GM10248 (cell line): ENCODE measurements around the gene LIMK1.
"Not testable (repeated sequence)": the region's sequence is repeated elsewhere in the genome, so short reads cannot be mapped to it uniquely, and the experiment has no call there.

ENCODE experiments used
- CTCF ChIA-PET: fragments of 300-600 bp; sonication (Branson Sonifier 250); formaldehyde crosslinking; extraction: SDS; loops from one replicate; lab custom pipeline; 2021; ENCODE audit warnings: antibody characterized with exemption; lab: Yijun Ruan, JAX
- POLR2A ChIA-PET: fragments of 350-650 bp; sonication (Branson Sonifier 250); formaldehyde crosslinking; extraction: SDS; loops from one replicate; lab custom pipeline; 2020; ENCODE audit warnings: antibody characterized with exemption; lab: Yijun Ruan, JAX
- DNase-seq: peaks from one replicate; pipeline ENCODE4 v3.0.0; 2012; ENCODE audit errors: extremely low spot score
- TF ChIP-seq, protein P1 (sequence below): IDR thresholded peaks from 2 replicates; pipeline ENCODE4 v1.5.1; 2012; ENCODE audit warnings: mild to moderate bottlenecking, low read depth; ENCODE audit errors: extremely low read depth, missing control alignments, control extremely low read depth

Gene LIMK1

GRCh38 chr7:74106846-74107245, 23.2 kb downstream of the LIMK1 start:
- ChIA-PET CTCF (no interaction called here), POLR2A (no interaction called here)
- DNase-seq: no peak
- TF ChIP-seq, protein P1, sequence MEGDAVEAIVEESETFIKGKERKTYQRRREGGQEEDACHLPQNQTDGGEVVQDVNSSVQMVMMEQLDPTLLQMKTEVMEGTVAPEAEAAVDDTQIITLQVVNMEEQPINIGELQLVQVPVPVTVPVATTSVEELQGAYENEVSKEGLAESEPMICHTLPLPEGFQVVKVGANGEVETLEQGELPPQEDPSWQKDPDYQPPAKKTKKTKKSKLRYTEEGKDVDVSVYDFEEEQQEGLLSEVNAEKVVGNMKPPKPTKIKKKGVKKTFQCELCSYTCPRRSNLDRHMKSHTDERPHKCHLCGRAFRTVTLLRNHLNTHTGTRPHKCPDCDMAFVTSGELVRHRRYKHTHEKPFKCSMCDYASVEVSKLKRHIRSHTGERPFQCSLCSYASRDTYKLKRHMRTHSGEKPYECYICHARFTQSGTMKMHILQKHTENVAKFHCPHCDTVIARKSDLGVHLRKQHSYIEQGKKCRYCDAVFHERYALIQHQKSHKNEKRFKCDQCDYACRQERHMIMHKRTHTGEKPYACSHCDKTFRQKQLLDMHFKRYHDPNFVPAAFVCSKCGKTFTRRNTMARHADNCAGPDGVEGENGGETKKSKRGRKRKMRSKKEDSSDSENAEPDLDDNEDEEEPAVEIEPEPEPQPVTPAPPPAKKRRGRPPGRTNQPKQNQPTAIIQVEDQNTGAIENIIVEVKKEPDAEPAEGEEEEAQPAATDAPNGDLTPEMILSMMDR: no peak

DNA sequence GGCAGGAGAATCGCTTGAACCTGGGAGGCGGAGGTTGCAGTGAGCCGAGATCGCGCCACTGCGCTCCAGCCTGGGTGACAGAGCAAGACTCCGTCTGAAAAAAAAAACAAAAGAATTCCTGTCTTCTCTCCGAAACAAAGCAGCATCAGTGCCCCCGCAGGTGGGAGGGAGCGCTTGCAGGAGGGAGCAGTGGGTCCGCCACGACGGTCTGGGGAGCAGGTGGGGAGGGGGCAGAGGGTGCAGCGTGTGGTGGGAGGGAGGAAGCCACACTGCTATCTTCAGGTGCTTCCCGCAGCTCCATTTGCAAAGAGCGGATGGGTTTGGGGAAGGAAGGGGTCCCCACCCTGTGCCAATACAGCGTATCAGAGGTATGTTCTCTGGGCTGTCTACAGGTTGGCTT, 31.7 kb downstream of the LIMK1 start:
- ChIA-PET CTCF (no interaction called here), POLR2A (no interaction called here)
- DNase-seq: no peak
- TF ChIP-seq, protein P1: no peak

- TF ChIP-seq, protein P1: no peak
- POLR2A ChIA-PET: interaction anchor here (0.7 kb wide), 1 partner anchor 16 kb away, joined by 5 read pairs; no protein-coding TSS in a partner anchor
- CTCF ChIA-PET: no interaction called here
- no peak for DNase-seq
Observed at GRCh38 chr7:74116356-74116755, 32.8 kb downstream of the LIMK1 start.

- TF ChIP-seq, protein P1: no peak
- POLR2A ChIA-PET: no interaction called here
- CTCF ChIA-PET: no interaction called here
- DNase-seq: no peak
Observed at GRCh38 chr7:74119831-74120230, 36.2 kb downstream of the LIMK1 start.

DNA sequence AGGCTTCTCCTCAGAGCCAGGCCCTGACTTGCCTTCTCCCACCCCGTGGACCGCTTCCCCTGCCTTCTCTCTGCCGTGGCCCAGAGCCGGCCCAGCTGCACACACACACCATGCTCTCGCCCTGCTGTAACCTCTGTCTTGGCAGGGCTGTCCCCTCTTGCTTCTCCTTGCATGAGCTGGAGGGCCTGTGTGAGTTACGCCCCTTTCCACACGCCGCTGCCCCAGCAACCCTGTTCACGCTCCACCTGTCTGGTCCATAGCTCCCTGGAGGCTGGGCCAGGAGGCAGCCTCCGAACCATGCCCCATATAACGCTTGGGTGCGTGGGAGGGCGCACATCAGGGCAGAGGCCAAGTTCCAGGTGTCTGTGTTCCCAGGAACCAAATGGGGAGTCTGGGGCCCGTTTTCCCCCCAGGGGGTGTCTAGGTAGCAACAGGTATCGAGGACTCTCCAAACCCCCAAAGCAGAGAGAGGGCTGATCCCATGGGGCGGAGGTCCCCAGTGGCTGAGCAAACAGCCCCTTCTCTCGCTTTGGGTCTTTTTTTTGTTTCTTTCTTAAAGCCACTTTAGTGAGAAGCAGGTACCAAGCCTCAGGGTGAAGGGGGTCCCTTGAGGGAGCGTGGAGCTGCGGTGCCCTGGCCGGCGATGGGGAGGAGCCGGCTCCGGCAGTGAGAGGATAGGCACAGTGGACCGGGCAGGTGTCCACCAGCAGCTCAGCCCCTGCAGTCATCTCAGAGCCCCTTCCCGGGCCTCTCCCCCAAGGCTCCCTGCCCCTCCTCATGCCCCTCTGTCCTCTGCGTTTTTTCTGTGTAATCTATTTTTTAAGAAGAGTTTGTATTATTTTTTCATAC, 38.0 kb downstream of the LIMK1 start:
- ChIA-PET POLR2A (interaction anchor here (0.6 kb wide), 1 partner anchor 77 kb away, joined by 6 read pairs; no protein-coding TSS in a partner anchor), CTCF (no interaction called here)
- DNase-seq: no peak
- TF ChIP-seq, protein P1: no peak

- DNase-seq, POLR2A ChIA-PET: not testable (repeated sequence)
- CTCF ChIA-PET: interaction anchor here (0.9 kb wide), 1 partner anchor 277 kb away, joined by 3 read pairs; no protein-coding TSS in a partner anchor
Observed at GRCh38 chr7:74123892-74124291, 40.3 kb downstream of the LIMK1 start.

DNA sequence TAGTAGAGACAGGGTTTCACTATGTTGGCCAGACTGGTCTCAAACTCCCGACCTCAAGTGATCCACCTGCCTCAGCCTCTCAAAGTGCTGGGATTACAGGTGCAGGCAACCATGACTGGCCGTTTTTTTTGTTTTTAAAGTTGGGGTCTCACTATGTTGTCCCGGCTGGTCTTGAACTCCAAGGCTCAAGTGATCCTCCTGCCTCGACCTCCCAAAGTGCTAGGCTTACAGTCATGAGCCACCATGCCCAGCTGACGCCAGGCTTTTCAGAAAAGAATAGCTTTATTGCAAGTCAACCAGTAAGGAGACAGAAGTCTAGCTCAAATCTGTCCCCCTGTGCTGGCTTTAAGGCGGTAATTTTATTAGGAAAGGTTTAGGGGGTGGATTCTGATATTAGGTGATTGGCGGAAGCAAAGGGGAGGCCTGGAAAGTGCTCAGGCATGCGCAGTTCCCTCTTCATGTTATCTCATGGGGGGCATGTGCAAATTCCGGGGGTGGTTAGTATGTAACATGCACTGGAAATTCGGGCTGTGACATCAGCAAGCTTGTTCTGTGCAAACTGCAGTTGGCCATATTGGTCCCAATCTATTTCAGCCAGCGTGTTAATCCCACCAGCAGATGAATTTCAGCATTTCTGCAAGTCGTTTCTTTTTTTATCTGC, 42.7 kb downstream of the LIMK1 start:
- ChIA-PET CTCF (no interaction called here), POLR2A (no interaction called here)
- TF ChIP-seq, protein P1: no peak
- DNase-seq: no peak
